ENCODE results near the gene ITPA. TPM values are rescaled to one million over a fixed set of nuclear protein-coding genes. Genes with fewer than 3 reads are reported as not detected.

Gene ITPA
- 7.2 TPM for total RNA-seq (ENCODE audit: insufficient read depth, low replicate concordance)

DNA sequence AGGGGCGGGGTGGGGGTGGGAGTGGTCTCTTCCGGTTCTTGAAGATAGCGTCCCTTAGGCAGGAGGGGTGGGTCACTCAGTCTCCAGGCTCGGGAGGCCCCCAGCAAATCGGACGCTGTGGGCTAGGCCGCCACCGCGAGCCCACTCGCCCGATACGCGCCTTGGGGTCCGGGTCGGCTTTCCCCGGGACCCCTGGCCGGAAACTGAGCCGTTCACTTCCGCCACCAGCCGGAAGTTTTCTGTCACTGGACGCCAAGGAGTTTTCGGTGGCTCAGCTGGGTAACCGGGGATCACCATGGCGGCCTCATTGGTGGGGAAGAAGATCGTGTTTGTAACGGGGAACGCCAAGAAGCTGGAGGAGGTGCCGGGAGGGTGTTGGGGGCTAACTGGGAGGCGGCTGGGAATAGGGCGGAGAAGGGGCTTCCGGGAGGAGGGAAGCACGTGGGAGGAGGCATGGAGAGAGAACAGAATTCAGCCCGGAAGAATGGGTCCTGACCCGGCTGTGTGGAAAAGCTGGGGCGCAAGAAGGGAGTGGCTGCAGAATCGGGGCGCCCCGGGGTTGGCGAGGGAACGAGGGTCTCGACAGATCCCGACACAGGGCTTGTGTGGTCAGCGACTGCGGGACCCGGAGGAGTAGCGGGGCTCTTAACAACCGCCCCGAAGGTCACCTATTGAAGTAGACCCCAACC, at the start of gene ITPA:
TSS of gene ITPA (plus strand) at position 242 of the 689 bp plus-strand sequence. CDS start at position 296, 54 bp downstream.
- DNase-seq (ENCODE audit: low spot score) = peak; percentile 67

DNA sequence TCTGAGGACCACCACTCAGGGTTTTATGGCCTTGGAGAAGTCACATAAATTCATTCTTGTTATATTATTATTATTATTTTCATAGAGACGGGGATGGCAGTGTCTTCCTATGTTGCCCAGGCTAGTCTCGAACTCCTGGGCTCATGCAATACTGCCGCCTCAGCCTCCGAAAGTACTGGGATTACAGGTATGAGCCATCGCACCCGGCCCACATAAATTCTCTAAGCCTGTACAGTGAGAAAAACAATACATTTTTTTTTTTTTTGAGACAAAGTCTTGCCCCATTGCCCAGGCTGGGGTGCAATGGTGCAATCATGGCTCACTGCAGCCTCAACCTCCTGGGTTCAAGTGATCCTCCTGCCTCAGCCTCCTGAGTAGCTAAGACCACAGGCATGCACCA, 48.9 kb upstream of the ITPA start:
- DNase-seq (ENCODE audit: low spot score) = no peak

DNA sequence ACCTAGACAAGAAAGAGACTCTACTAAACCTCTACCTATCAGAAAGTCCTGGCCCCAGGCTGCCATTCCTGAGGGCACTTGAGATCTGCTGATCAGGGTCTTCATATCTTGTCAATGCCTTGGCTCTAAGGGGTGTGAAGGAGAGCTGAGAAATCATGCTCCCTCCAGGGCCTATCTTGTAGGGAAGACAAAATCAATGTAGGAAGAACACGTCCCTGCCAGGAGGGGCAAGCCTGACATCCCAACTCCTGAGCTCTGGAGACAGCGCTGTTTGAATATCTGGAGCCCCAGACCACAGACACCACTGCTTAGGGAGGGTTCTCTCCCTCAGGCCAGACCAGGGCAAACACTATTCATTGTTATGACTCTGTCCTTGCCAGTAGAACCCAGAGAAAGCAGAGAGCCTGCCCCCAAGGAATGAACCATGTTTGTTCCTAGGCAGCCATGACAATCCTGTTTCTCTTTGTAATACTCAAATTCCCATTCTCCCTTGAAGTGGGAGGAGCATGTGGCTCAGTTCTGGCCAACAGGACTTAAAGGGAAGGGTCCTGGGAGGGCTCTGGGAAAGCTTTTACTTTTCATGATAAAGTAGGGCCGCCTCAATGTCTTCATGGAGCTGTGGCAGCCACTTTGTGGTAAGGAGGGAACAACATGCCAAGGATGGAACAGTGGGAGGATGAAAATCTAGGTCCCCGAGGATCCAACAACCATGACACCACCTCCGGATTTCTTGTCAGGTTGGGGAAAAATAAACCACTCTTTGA, 47.8 kb upstream of the ITPA start:
- no peak for DNase-seq (ENCODE audit: low spot score)

DNA sequence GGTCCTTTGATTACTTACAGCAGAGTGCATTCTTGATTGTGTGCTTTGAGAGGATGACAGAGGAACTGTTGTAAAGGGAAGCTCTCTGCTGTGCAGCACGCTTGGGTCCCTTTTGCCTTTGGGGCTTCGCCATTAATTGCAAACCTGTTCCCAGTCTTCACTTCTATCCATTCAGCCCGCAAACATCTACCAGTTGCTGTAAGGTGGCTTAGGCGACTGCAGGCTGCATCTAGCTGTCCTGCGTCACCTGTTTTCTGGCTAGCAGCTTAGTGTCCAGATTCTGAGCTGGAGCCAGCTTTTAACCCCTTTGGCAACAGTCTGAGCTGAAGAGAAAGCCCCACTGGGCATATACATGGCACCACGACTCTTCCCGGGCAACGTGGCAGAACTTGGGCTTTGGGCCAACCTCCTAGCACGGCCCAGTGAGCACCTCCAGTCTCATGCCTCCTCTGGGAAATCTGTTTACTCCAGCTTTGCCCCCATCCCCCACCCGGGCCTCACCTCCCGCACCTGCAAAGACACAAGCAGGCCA, 47.2 kb upstream of the ITPA start:
- no peak for DNase-seq (ENCODE audit: low spot score)

DNA sequence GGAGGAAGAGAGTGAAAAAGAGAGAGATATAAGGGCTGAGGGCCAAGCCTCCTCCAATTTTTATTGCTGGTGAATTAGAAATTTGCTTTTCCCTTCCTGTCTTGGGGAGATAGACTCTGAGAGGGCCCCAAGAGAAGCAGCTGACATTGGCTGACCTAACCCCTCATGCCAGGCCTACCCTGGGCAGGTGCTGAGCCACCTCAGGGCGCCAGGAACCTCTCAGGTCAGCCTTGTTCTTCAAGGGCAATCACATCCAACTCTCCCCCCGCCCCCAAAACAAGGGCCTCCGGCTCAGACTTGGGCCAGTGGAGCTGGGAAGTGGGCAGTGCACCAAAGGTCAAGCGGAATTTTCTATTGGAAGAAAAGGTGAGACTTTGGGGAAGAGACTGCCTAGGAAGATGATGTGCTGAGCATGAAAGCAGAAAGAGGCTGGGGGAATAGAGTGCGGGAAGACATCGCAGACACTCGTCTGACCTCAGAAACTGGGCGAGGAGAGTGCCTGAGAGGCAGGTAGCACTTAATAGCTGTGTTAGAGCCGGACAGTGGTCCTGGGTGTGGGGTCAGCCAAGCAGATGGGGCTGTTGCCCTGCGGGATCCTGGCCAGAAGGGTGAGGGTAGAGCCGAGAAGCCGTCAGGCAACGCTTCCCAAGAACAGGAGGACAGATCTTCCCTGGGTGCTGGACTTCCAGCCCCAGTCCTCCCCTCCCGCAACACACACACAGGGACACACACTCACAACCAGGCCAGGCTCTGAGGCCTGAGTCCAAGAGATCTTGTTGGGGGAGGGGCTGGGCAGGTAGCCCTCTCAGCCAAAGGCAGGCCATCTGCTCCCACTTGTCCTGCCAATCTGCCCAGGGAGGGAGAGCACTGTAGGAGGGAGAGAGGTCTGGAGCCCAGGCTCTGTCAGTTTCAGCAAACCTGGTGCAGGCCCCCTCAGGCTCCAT, 45.9 kb upstream of the ITPA start:
- no peak for DNase-seq (ENCODE audit: low spot score)

DNA sequence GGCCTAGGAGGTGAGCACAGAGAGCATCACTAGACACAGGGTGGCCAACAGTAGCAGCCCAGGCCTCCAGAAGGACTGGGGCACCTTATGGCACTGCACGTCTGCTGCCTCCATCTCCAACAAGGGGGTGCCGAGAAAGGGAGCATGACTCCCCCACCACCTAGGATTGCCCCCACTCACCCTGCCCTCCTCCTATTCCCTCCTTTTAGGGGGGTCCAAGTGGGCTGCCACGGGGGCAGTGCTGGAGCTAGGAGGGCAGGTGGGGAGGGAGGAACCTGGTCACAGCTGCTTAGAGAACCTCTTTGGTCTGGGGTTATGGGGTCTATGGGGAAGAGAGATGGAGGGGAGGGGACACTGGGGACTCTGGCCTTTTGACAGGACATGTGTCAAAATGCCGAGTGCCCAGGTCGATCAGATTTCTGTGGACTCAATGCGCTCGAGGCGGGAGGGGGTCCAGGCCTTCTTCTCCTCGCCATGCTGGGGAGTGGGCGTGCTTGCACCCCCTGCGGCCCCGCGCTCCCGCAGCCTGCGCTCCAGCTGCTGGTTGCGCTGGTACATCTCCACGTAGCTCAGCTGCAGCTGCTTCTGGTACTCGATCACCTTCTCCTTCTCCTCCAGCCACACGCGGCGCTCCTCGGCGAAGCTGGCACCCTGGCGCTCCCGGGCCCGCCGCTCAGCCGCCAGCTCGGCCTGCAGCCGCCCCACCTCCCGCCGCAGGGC, 45.1 kb upstream of the ITPA start:
- no peak for DNase-seq (ENCODE audit: low spot score)

DNA sequence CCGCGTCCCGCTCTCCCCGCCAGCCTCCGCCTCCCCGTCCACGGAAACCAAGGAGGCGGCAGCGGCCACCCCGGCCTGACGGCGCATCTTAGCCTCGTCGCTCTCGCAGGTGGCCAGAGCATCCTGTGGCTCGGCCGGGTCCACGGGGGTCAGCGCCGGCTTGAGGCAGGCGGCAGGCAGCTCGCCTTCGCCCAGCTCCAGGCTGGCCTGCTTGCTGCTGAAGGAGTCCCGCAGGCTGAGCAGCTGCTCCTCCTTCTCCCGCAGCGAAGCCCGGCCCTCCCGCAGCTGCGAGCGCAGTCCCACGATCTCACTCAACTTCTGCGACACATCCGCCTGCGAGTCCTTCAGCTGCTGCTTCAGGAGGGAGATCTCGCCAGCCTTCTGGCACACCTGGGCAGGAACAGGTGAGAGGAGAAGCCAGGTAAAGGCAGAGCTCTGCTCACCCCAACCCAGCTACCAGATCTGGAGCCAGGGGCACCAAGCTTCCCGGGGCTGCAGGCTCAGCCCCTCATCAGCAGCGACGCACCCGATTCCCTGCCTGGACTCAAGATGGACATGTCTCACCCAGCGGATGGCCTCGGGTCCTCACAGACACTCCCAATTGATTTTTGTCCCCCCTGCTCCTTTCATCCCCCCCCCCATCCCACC, 44.4 kb upstream of the ITPA start:
- DNase-seq (ENCODE audit: low spot score) = no peak

DNA sequence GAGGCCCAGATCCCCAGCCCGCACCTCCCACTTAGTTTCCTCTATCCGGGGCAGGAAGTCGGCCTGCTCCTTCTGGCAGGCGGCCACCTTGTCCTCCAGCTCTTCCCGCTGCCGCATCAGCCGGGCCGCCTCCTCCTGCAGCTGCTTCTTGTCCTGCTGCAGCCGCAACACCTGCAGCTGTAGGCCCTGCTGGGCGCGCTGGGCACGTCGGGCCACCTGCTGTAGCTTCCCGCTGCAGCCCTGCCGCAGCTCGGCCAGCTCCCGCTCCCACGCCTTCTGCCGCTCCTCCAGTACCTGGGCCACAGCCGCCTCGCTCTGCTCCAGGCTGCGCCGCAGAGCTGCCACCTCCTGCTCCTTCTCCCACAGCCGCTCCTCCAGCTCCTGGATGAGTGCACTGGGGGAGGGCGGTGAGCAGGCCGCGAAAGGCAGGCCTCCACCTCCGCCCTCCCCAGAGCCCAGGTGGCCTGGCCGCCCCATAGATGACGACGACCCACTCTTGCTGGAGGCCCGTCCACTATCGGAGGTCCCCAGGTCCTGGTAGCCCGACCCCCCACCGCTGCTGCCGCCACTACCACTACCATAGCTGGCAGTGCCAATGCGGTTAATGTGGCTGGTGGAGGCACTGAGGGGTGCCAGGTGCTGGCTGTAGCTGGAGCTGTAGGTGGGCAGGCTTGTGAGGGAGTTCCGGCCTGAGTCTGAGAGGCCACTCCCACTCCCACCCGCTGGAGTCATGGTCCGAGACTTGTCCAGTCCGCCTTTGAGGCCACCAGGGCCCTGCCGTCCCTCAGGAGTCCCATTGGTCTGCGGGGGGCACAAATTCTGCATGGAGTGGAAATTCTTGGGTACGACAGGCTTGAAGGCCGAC, 43.6 kb upstream of the ITPA start:
- DNase-seq (ENCODE audit: low spot score) = no peak

DNA sequence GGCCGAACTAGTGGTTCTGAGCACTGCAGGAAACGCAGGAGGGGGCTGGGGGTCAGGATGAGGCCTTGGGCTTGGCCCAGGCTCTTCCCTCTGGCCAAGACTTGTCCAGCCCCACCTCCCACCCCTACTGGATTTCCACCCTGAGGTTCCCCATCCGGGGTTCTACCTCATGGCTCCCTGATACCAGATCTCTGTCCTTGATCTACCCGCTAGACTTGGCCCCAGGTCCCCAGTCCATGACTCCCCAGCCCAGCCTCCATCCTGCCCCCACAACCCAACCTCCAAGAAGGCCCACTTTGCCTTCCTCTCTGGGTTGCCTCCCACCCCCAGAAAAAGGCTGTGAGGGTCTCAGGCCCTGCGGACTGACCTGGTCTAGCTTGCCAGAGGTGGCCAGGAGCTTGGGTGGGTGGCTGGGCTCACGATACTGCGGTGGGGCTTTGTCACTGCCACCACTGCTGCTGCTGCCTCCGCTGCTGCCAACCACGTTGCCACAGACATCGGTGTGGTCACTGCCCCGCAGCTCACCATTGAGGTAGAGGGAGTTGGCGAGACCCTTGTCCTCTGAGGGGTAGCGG, 42.9 kb upstream of the ITPA start:
- no peak for DNase-seq (ENCODE audit: low spot score)

DNA sequence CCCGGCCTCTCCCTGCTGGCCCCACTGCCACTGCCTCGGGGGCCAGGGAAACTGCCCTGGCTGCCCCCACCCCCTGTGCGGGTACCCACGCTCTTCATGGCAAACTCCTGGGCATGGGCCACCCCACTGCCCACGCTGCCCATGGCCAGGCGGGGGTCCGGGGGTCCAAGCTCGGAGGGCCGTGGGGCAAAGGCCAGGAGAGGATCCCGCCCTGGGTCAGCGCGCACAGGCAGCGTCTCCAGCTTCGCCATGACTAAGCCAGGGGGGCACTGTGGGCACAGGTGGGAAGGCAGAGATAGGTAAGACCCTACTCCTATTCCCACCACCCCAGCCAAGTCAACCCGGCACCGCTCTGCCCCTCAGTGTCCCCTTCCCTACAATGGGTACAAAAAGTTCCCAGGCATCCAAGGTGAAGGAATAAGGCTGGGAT, 42.4 kb upstream of the ITPA start:
- no peak for DNase-seq (ENCODE audit: low spot score)

DNA sequence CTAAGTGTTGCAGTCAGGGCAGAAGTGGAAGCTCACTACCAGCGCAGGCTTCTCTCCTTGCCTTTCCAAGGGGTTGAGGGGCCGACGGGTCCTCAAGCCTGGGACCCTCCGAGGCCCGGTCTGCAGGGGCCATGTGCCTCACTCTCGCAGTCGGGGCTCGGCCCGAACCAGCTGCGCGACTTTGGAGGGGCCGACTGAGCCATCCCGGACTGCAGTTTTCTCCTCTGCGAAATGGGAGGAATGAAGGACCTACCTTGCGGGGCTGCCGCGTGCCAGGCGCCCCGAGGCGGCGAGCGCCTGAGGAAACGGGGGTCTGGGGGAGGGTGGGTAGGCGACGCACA, 41.6 kb upstream of the ITPA start:
- DNase-seq (ENCODE audit: low spot score) = no peak

DNA sequence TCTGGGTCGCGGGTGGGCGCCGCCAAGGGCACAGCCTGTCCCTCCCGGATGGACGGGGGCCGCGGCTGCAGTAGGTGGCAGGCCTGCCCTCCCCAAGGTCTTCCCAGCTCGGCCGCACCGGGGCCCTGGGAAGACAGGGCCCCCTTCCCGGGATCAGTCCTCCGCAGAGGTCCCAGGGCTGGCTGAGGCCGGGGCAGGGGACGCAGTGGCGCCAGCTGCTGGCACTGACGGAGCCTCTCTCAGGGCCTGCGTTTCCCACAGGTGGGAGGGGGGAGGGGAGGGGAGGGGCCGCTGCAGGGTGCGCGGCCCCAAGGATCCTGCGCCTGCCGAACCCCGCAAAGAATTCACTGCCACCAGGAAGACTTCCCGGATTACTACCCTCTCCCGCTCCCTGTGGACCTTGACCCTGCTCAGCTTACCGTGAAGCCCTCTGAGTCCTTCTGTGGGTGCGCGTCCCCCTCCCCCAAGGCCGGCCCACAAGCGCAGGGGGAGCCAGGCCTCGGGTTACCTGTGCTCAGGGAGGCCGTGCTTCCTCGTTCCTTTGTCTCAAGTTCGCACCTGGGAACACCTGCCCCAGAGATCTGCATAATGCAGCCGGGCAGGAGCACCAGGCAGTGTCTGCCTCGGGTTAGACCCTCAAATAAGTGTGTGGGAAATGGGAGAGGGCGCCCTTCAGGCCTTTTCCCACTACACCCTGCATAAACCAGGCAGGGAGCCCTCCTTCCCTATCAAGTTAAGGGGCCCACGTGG, 41.0 kb upstream of the ITPA start:
- DNase-seq (ENCODE audit: low spot score) = no peak

DNA sequence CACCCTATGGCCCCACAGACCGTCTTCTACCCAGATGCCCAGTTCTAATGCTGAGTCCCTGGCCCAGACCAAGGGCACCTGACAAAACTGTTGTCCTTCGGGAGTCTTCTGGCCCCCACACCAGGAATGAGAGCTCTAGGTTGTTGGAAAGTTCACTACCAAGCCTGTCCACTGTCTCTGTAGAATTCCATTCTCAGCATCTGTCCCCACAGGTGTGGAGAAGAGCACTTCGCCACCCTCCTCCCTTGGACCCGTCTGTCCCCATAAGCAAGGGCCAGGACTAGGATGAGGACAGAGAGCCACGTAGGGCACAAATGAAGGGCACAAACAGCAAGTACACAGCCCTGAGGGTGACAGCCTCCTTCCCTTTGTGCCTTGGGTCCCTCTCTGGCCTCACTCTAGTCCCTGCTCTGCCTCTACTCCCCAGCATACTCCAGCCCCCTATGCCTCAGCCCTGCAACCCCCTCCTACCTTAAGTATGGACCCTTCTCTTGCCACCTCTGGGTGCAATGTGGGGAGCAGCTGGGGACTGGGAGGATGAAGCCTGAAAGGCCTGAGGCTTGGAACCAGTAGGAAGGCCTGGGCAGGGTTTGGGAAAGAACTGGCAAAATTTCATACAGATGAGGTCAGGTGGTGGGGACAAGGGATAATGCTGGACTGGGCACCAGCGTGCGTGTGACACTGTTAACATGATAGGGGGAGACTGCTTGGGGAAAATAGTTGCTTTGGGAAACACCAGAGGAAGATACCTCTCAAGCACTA, 40.3 kb upstream of the ITPA start:
- no peak for DNase-seq (ENCODE audit: low spot score)

DNA sequence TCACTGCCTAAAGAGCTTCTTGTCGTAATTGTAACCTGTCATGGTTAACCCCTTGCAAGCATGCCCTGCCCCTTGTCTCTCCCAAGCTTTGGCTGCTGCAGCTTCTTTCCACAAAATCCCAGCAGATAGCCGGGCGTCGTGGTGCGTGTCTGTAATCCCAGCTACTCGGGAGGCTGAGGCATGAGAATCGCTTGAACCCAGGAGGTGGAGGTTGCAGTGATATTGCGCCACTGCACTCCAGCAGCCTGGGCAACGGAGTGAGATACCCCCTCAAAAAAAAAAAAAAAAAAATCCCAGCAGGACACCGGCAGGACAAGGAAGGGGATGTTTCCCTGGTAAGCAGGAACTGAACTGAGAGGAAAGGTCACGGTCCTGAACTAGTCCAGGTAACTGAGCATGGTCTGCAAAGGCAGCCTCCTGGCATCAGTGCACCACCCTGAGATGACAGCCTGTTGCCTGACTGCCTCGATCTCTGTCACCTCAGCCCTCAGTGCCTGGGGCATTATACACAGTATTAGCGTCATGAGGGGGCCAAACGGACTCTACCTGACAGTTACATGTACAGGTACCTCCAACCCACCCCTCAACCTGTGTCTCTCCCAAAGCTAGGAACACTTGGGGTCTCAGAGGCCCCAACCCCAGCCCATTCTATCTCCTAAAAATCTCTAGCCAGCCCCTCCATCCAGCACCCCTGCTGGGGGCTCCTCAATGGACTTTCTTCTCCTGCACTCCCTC, 37.7 kb upstream of the ITPA start:
- DNase-seq (ENCODE audit: low spot score) = no peak

DNA sequence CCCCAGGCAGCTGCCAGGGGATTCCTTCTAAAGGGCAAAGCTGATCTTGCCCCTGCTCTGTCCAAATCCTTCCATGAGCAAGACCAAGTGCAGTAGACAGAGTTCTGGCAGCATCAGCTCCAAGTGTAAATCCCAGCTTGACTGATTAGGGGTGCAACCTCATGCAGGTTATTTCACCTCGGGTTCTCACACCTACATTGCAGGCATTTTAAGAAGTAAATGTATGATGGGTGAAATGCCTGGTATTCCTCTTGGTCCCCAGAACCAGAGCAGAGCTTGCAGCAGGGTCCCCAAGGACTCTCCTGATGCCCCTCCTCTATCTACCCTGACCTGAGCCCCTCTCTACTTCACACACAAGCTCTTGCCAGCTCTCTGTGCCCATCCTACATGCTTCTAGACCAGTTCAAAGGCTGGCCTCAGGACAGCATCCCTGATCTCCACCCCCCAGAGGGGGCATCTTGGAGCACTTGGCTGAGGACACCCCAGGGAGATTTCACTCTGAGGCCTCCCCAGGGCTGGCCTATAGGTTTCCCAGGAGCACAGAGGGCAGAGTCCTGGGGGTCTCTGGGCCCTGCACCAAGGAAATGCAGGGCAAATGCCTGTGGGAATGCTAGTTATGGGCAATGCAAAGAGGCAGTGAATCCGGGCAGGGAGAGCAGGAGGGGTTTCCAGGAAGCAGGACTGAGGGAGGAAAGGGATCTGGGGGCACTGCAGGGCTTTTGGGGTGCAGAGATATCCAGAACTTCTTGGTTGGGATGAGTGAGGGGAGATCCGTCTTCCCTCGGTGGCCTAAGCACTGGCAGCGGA, 37.0 kb upstream of the ITPA start:
- no peak for DNase-seq (ENCODE audit: low spot score)

DNA sequence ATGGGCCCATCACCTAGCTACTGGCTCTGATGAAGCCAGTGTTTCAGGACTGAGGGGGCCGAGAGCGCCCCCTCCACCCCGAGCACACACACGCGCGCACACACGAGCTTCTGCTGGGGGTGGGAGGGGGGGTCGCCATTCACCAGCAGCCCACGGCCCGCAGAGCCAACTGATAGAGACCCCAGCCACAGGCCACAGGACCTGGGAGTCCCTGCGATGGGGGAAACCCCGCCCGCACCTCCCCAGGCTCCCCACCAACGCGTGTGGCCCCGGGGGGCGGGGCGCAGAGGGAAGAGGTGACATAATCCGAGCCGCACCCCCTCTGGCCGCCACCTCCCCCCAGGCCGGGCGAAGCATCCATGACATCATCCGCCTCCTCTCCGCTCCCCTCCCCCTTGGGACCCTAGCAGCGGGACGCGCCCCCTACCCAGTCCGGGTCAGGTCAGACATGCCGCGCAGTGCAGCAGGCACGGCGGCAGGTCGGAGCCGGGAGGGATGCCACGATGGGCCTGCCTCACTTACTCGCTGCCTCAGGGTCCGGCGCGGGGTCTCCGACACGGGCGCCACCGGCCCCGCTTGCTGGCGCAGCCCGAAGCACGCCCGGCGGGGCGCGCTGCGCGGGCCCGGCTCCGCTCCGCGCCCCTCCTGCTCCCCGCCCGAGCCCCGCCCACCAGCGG, 36.2 kb upstream of the ITPA start, which contains the start of gene LZTS3:
TSS of gene LZTS3 (minus strand) at position 617 of the 677 bp plus-strand sequence. CDS start 6,386 bp downstream, outside the sequence.
- DNase-seq (ENCODE audit: low spot score) = peak; percentile 54

Measured in umbilical cord (tissue), 2 donors.